ENCODE data around the gene ANKRD33B. TPM values are rescaled to one million over a fixed set of nuclear protein-coding genes. Genes with fewer than 3 reads are reported as not detected.

Gene ANKRD33B
- total RNA-seq, 4 donors from 2014 or later = 0.57 to 6.5 (median 1.7) TPM

- no peak for TF ChIP-seq POLR2A (IDR thresholded peaks at IDR 0.05)
- no peak for TF ChIP-seq CTCF (IDR thresholded peaks at IDR 0.05)
- Histone ChIP-seq H3K27ac (peak overlapping the region in 1 of 4 donors; percentile 42), H3K27me3 (no peaks in the 10 kb centered on the region), H3K4me1 (peaks cover 13 to 45% (median 26%) of the 10 kb centered on the region in 3 donors), H3K4me3 (no peak overlapping the region), H3K9me3 (no peaks in the 10 kb centered on the region), H3K36me3 (peaks cover 0 to 14% (median 0%) of the 10 kb centered on the region in 3 donors)
- 86 to 88% methylated on average over 2 of the region's 2 CpGs for WGBS, 2 donors
- DNase-seq = no peak
- intact Hi-C loops (cut with DNase I) = no loop called here
These were observed 141.9 kb downstream of the ANKRD33B start for GRCh38 chr5:10705747-10706146.

DNA sequence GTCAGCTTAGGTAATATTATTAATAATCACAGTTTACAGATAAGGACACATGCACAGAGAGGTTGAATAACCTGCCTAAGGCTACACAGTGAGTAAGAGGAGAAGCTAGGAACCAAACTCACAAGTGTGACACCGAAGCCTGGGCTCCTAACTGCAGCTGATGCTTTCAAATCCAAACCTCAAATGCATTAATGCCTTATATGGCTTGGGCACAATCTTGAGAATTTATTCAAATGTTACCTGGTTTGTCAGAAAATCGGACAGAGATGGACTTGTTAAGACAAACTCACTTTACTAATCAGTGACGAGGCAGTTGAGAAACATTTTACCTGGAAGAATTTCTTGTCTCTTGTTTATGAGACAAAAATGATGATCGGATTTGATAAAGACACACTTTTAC is 142.5 kb downstream of the ANKRD33B start:
- no peak overlapping the region for H3K4me3 ChIP-seq
- no peaks in the 10 kb centered on the region for H3K27me3 ChIP-seq
- no peak for DNase-seq
- no peak for TF ChIP-seq POLR2A (IDR thresholded peaks at IDR 0.05)
- TF ChIP-seq CTCF (IDR thresholded peaks at IDR 0.05) = no peak
- H3K36me3 ChIP-seq = peaks cover 0 to 18% (median 0%) of the 10 kb centered on the region in 3 donors
- peaks cover 13 to 42% (median 26%) of the 10 kb centered on the region in 3 donors for H3K4me1 ChIP-seq
- 81 to 87% methylated on average over 4 of the region's 4 CpGs for WGBS, 2 donors
- no peaks in the 10 kb centered on the region for H3K9me3 ChIP-seq
- no peak overlapping the region for H3K27ac ChIP-seq
- intact Hi-C loops (cut with DNase I) = no loop called here

Small RNAs within 50 kb of the gene (small RNA-seq; reads per million reads assigned to genes)
- gene AC012629.4 = 0 reads per million in 4 donors
- gene AC112200.1 = 0 reads per million in 4 donors

Other genes with a start within 250 kb of the ANKRD33B start
- gene MARCHF6, start 210.4 kb upstream of the ANKRD33B start, total RNA-seq = 10 to 100 TPM; 27.6 to 67.1 (median 37.0) TPM
- gene ROPN1L, start 122.2 kb upstream of the ANKRD33B start, total RNA-seq = under 1 TPM in 1 of 4 donors, not detected in 3; 0.38 TPM
- 10 to 100 TPM; 15.7 to 35.5 (median 29.5) TPM for gene DAP, start 197.2 kb downstream of the ANKRD33B start, total RNA-seq

All from esophagus squamous epithelium (tissue), 5 donors.